GM12878 (cell line): ENCODE results near the gene PHLDB3.

Source experiments
- CEBPB ChIP-seq, 2 experiments: fragments of 150-350 bp in 1 of 2; IDR thresholded peaks; 2 replicates each; pipeline ENCODE4 v1.6.1; 2012 to 2014; ENCODE audit warnings: low read depth in 2 of 2, low read length in 2 of 2, borderline replicate concordance in 1 of 2, inconsistent platforms in 1 of 2
- CHD1 ChIP-seq: IDR thresholded peaks from 2 replicates; pipeline ENCODE4 v1.6.1; 2012; ENCODE audit warnings: low read depth, low read length, improper control_type of control experiment
- CREB1 ChIP-seq: IDR thresholded peaks from 2 replicates; pipeline ENCODE4 v1.6.1; 2012; ENCODE audit warnings: low read depth, mild to moderate bottlenecking, inconsistent platforms
- EGR1 ChIP-seq, 2 experiments: IDR thresholded peaks; 1 replicate in 1 of 2; 2 replicates in 1 of 2; pipeline ENCODE4 v1.6.1; 2011 to 2012; ENCODE audit warnings: low read depth in 2 of 2, low read length in 2 of 2, borderline replicate concordance in 1 of 2, mild to moderate bottlenecking in 1 of 2, moderate library complexity in 1 of 2
- EZH2 ChIP-seq: IDR thresholded peaks from 2 replicates; pipeline ENCODE4 v1.6.1; 2012; ENCODE audit warnings: low read depth, mild to moderate bottlenecking, control low read depth, inconsistent platforms, low read length, borderline replicate concordance; ENCODE audit not compliant: control insufficient read depth
- HDAC6 ChIP-seq: fragments of 200-600 bp; sonication (generic); IDR thresholded peaks from one replicate; pipeline ENCODE4 v1.8.0; 2017; ENCODE audit warnings: antibody characterized with exemption; ENCODE audit not compliant: unreplicated experiment
- MYC ChIP-seq: IDR thresholded peaks from 2 replicates; pipeline ENCODE4 v1.6.1; 2011; ENCODE audit warnings: mild to moderate bottlenecking, low read length, moderate library complexity, inconsistent platforms; ENCODE audit not compliant: insufficient read depth, insufficient replicate concordance, insufficient read length, severe bottlenecking
- NBN ChIP-seq: fragments of 450-650 bp; IDR thresholded peaks from 2 replicates; pipeline ENCODE4 v1.6.1; 2016
- PRDM15 ChIP-seq: fragments of 450-650 bp; formaldehyde crosslinking; IDR thresholded peaks from 2 replicates; pipeline ENCODE4 v1.4.0; 2020; ENCODE audit warnings: mild to moderate bottlenecking, moderate library complexity
- USF1 ChIP-seq: IDR thresholded peaks from 2 replicates; pipeline ENCODE4 v1.6.1; 2011; ENCODE audit warnings: borderline replicate concordance, low read depth, mild to moderate bottlenecking, moderate library complexity, mixed read lengths, low read length; ENCODE audit not compliant: insufficient read depth; ENCODE audit errors: extremely low read length
- TF ChIP-seq, protein P1 (sequence below): fragments of 150-350 bp; IDR thresholded peaks from 2 replicates; pipeline ENCODE4 v1.6.1; 2016; ENCODE audit warnings: low read depth, low read length

DNA sequence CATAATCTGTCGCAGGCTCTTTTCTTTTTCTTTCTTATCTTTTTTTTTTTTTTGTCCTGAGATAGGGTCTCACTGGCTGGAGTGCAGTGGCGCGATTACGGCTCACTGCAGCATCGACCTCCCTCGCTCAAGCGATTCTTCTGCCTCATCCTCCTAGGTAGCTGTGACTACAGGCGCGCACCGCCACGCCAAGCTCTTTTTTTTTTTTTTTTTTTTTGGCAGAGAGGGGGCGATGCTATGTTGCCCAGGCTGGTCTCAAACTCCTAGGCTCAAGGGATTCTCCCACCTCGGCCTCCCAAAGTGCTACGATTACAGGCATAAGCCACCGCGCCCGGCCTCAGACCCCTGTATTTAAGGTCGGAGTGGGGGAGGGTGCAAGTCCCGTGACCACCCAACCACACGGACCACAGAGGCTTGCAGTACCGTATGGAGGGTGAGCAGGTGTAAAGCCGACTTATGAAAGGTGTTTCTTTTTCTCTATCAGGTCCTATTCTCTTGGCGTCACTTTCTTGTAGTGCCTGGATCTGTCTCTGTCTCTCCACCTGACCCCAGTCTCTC is 2.0 kb downstream of the PHLDB3 start:
- no peak for TF ChIP-seq USF1
- no peak for TF ChIP-seq CREB1
- no peak for TF ChIP-seq NBN
- TF ChIP-seq, protein P1, sequence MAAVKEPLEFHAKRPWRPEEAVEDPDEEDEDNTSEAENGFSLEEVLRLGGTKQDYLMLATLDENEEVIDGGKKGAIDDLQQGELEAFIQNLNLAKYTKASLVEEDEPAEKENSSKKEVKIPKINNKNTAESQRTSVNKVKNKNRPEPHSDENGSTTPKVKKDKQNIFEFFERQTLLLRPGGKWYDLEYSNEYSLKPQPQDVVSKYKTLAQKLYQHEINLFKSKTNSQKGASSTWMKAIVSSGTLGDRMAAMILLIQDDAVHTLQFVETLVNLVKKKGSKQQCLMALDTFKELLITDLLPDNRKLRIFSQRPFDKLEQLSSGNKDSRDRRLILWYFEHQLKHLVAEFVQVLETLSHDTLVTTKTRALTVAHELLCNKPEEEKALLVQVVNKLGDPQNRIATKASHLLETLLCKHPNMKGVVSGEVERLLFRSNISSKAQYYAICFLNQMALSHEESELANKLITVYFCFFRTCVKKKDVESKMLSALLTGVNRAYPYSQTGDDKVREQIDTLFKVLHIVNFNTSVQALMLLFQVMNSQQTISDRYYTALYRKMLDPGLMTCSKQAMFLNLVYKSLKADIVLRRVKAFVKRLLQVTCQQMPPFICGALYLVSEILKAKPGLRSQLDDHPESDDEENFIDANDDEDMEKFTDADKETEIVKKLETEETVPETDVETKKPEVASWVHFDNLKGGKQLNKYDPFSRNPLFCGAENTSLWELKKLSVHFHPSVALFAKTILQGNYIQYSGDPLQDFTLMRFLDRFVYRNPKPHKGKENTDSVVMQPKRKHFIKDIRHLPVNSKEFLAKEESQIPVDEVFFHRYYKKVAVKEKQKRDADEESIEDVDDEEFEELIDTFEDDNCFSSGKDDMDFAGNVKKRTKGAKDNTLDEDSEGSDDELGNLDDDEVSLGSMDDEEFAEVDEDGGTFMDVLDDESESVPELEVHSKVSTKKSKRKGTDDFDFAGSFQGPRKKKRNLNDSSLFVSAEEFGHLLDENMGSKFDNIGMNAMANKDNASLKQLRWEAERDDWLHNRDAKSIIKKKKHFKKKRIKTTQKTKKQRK = no peak
- TF ChIP-seq EZH2 = no peak
- TF ChIP-seq EGR1 (IDR thresholded peaks at IDR 0.05; ENCODE audit: borderline replicate concordance in 1 of 2, low read depth in 2 of 2, low read length in 2 of 2) = no peak
- TF ChIP-seq CHD1 = no peak
- TF ChIP-seq CEBPB (IDR thresholded peaks at IDR 0.05; ENCODE audit: borderline replicate concordance in 1 of 2, low read depth in 2 of 2, low read length in 2 of 2) = no peak
- no peak for TF ChIP-seq PRDM15 (CRISPR knock-in tag)
- TF ChIP-seq MYC = no peak
- TF ChIP-seq HDAC6 = no peak
